IMR-90 (cell line): ENCODE results near the gene POLR1H. TPM values are rescaled to one million over a fixed set of nuclear protein-coding genes. Genes with fewer than 3 reads are reported as not detected.

ENCODE experiments used
- ATAC-seq: fragments of 200-7000 bp; cut with Tn5 transposase; 2 replicates; pipeline ENCODE4 v1.9.1; 2020; ENCODE audit warnings: low read depth, mild to moderate bottlenecking, moderate library complexity
- BruUV-seq: library from RNA; stranded (reverse); fragments of 400-500 nt; replicated peaks from 2 replicates; lab custom pipeline; 2021; lab: Mats Ljungman, UMichigan
- CTCF ChIA-PET: fragments of 300-600 bp; formaldehyde crosslinking; extraction: SDS; loops from one replicate; lab custom pipeline; 2021; ENCODE audit warnings: antibody characterized with exemption; lab: Yijun Ruan, JAX
- POLR2A ChIA-PET: fragments of 300-600 bp; sonication (Branson Sonifier 250); formaldehyde crosslinking; loops from one replicate; lab custom pipeline; 2022; ENCODE audit warnings: antibody characterized with exemption; ENCODE audit not compliant: unreplicated experiment; lab: Charles Lee
- DNase-seq: peaks from one replicate; pipeline ENCODE4 v3.0.0; 2013
- H2AFZ ChIP-seq: replicated peaks from 2 replicates; pipeline ENCODE3; 2013; ENCODE audit warnings: low read length, mild to moderate bottlenecking; ENCODE audit not compliant: poor library complexity
- H2AK5ac ChIP-seq: 2 replicates; pipeline ENCODE4 v1.6.1; 2013; ENCODE audit warnings: low read depth, low read length, inconsistent platforms
- H2AK9ac ChIP-seq: replicated peaks from 2 replicates; pipeline ENCODE3; 2013; ENCODE audit warnings: mild to moderate bottlenecking, low read depth, low read length, moderate library complexity; ENCODE audit not compliant: poor library complexity
- H2BK120ac ChIP-seq: 2 replicates; pipeline ENCODE4 v1.6.1; 2013; ENCODE audit warnings: low read depth, low read length, inconsistent platforms
- H2BK15ac ChIP-seq: 3 replicates; pipeline ENCODE4 v1.6.1; 2013; ENCODE audit warnings: low read depth, low read length, inconsistent platforms
- H2BK20ac ChIP-seq: 2 replicates; pipeline ENCODE4 v1.6.1; 2013; ENCODE audit warnings: low read depth, mild to moderate bottlenecking, inconsistent platforms, low read length, moderate library complexity
- H2BK5ac ChIP-seq: 2 replicates; pipeline ENCODE4 v1.6.1; 2013; ENCODE audit warnings: mild to moderate bottlenecking, low read depth, low read length, inconsistent platforms; ENCODE audit not compliant: poor library complexity, severe bottlenecking
- H3K14ac ChIP-seq: replicated peaks from 2 replicates; pipeline ENCODE4 v1.6.1; 2013; ENCODE audit warnings: low read depth, low read length, inconsistent platforms
- H3K18ac ChIP-seq: 2 replicates; pipeline ENCODE4 v1.6.1; 2013; ENCODE audit warnings: low read depth, low read length, control low read depth
- H3K23ac ChIP-seq: 2 replicates; pipeline ENCODE4 v1.6.1; 2013; ENCODE audit warnings: low read depth, low read length, inconsistent platforms
- H3K27ac ChIP-seq: 2 replicates; pipeline ENCODE4 v1.5.1; 2013; ENCODE audit warnings: mild to moderate bottlenecking, control low read depth, low read length; ENCODE audit not compliant: insufficient read depth
- H3K27me3 ChIP-seq: 2 replicates; pipeline ENCODE4 v1.6.1; 2013; ENCODE audit warnings: low read length; ENCODE audit not compliant: control insufficient read depth, insufficient read depth
- H3K36me3 ChIP-seq: 2 replicates; pipeline ENCODE4 v1.6.1; 2013; ENCODE audit warnings: low read length, mixed read lengths; ENCODE audit not compliant: control insufficient read depth, insufficient read depth
- H3K4ac ChIP-seq: 2 replicates; pipeline ENCODE4 v1.6.1; 2013; ENCODE audit warnings: low read depth, low read length, inconsistent platforms
- H3K4me1 ChIP-seq: 2 replicates; pipeline ENCODE4 v1.6.1; 2013; ENCODE audit warnings: low read length, mixed read lengths; ENCODE audit not compliant: control insufficient read depth, insufficient read depth
- H3K4me2 ChIP-seq: 2 replicates; pipeline ENCODE4 v1.6.1; 2013; ENCODE audit warnings: low read depth, mild to moderate bottlenecking, control low read depth, low read length, moderate library complexity
- H3K4me3 ChIP-seq: 2 replicates; pipeline ENCODE4 v1.5.1; 2013; ENCODE audit warnings: low read depth, mild to moderate bottlenecking, control low read depth, low read length, moderate library complexity; ENCODE audit not compliant: insufficient read depth
- H3K56ac ChIP-seq: 2 replicates; pipeline ENCODE4 v1.6.1; 2013; ENCODE audit warnings: low read length, inconsistent platforms; ENCODE audit not compliant: insufficient read depth; ENCODE audit errors: extremely low read depth
- H3K79me1 ChIP-seq, 2 experiments: 2 replicates each; pipeline ENCODE4 v1.6.1; 2013; ENCODE audit warnings: low read length in 2 of 2, inconsistent platforms in 1 of 2, low read depth in 1 of 2
- H3K9ac ChIP-seq: 2 replicates; pipeline ENCODE4 v1.6.1; 2013; ENCODE audit warnings: low read depth, low read length, control low read depth
- H3K9me1 ChIP-seq: 2 replicates; pipeline ENCODE4 v1.6.1; 2013; ENCODE audit warnings: low read length, inconsistent platforms; ENCODE audit not compliant: insufficient read depth
- H3K9me3 ChIP-seq: 2 replicates; pipeline ENCODE4 v1.6.1; 2013; ENCODE audit warnings: low read length; ENCODE audit not compliant: control insufficient read depth, insufficient read depth
- H4K20me1 ChIP-seq: 2 replicates; pipeline ENCODE4 v1.6.1; 2013; ENCODE audit warnings: low read length, inconsistent platforms; ENCODE audit not compliant: insufficient read depth
- H4K5ac ChIP-seq: 2 replicates; pipeline ENCODE4 v1.6.1; 2013; ENCODE audit warnings: mild to moderate bottlenecking, low read depth, low read length, control low read depth
- H4K8ac ChIP-seq, 2 experiments: 2 replicates each; pipeline ENCODE4 v1.6.1; 2013; ENCODE audit warnings: low read depth in 2 of 2, low read length in 2 of 2, control low read depth in 1 of 2, inconsistent platforms in 1 of 2
- H4K91ac ChIP-seq: 2 replicates; pipeline ENCODE4 v1.6.1; 2013; ENCODE audit warnings: low read depth, low read length, inconsistent platforms; ENCODE audit not compliant: insufficient read depth
- BHLHE40 ChIP-seq: fragments of 150-350 bp; IDR thresholded peaks from 2 replicates; pipeline ENCODE4 v1.6.1; 2016; ENCODE audit warnings: mild to moderate bottlenecking, low read depth, low read length
- CEBPB ChIP-seq: IDR thresholded peaks from 2 replicates; pipeline ENCODE4 v1.6.1; 2012; ENCODE audit warnings: low read depth, low read length, improper control_type of control experiment
- CHD1 ChIP-seq: IDR thresholded peaks from 2 replicates; pipeline ENCODE4 v1.6.1; 2012; ENCODE audit warnings: low read depth, low read length, improper control_type of control experiment
- FOS ChIP-seq: fragments of 150-350 bp; IDR thresholded peaks from 2 replicates; pipeline ENCODE4 v1.6.1; 2016; ENCODE audit warnings: low read depth, low read length
- MAFK ChIP-seq: IDR thresholded peaks from 2 replicates; pipeline ENCODE4 v1.6.1; 2012; ENCODE audit warnings: low read depth, low read length, improper control_type of control experiment
- MAZ ChIP-seq: IDR thresholded peaks from 2 replicates; pipeline ENCODE4 v1.6.1; 2012; ENCODE audit warnings: low read depth, mild to moderate bottlenecking, low read length, improper control_type of control experiment, moderate library complexity, borderline replicate concordance
- MXI1 ChIP-seq: IDR thresholded peaks from 2 replicates; pipeline ENCODE4 v1.6.1; 2012; ENCODE audit warnings: low read depth, mild to moderate bottlenecking, low read length, moderate library complexity, borderline replicate concordance
- NFE2L2 ChIP-seq: fragments of 150-350 bp; IDR thresholded peaks from 2 replicates; pipeline ENCODE4 v1.6.1; 2016; ENCODE audit warnings: low read depth, mild to moderate bottlenecking, low read length
- POLR2A ChIP-seq: IDR thresholded peaks from 2 replicates; pipeline ENCODE4 v1.6.1; 2012; ENCODE audit warnings: mild to moderate bottlenecking, low read depth, low read length
- RAD21 ChIP-seq: IDR thresholded peaks from 2 replicates; pipeline ENCODE4 v1.6.1; 2012; ENCODE audit warnings: low read length, improper control_type of control experiment
- RCOR1 ChIP-seq: IDR thresholded peaks from 2 replicates; pipeline ENCODE4 v1.6.1; 2012; ENCODE audit warnings: mild to moderate bottlenecking, low read length, improper control_type of control experiment; ENCODE audit not compliant: insufficient replicate concordance
- SMC3 ChIP-seq: fragments of 150-350 bp; IDR thresholded peaks from 2 replicates; pipeline ENCODE4 v1.6.1; 2016; ENCODE audit warnings: low read depth, mild to moderate bottlenecking, antibody characterized with exemption, low read length, moderate library complexity
- WGBS, 2 experiments: methylation state at CpG; one replicate each; pipeline versions ENCODE4 v1.1.5 to v1.1.7; 2013; ENCODE audit warnings: missing lambda C conversion rate in 2 of 2; ENCODE audit not compliant: insufficient read length in 1 of 2; ENCODE audit errors: extremely low coverage in 2 of 2; 5-methylcytosine and 5-hydroxymethylcytosine counted together
- dilution Hi-C: fragments of 300-500 bp; cut with HindIII; formaldehyde crosslinking; loops from one replicate; pipeline ENCODE4 v1.14.3; 2018; ENCODE audit warnings: low sequenced_read_pairs; ENCODE audit not compliant: unreplicated experiment
- in situ Hi-C: fragments of 300-500 bp; cut with MboI; formaldehyde crosslinking; loops from 3 replicates; pipeline ENCODE4 v1.14.3; 2019; ENCODE audit warnings: low sequenced_read_pairs, inconsistent platforms, mixed read lengths
- intact Hi-C: fragments of 100-400 bp; cut with micrococcal nuclease; formaldehyde crosslinking; loops from 2 replicates; pipeline ENCODE4 v1.10.0; 2022
- polyA plus RNA-seq, 3 experiments: library from polyadenylated mRNA; depleted of rRNA; stranded (reverse); fragments of >200 nt; gene quantifications; 2 replicates each; pipeline ENCODE4 v1.2.3, GENCODE V29; 2012; ENCODE audit warnings: low replicate concordance in 1 of 3
- total RNA-seq: library from RNA; depleted of rRNA; stranded (reverse); fragments of >200 nt; gene quantifications from 2 replicates; pipeline ENCODE4 v1.2.3, GENCODE V29; 2012
- TF ChIP-seq, protein P1 (sequence below): fragments of 150-350 bp; IDR thresholded peaks from 2 replicates; pipeline ENCODE4 v1.6.1; 2017; ENCODE audit warnings: mild to moderate bottlenecking, antibody characterized with exemption, low read length, low read depth
- TF ChIP-seq, protein P2 (sequence below): conservative IDR thresholded peaks from 2 replicates; pipeline ENCODE4 v1.5.1; 2012; ENCODE audit warnings: mild to moderate bottlenecking, low read depth, low read length, improper control_type of control experiment

The POLR1H gene
- total and polyA plus RNA-seq, 2 of the 4 experiments (the other 2 are of a cell fraction), result 24.6 to 34.6 TPM

DNA sequence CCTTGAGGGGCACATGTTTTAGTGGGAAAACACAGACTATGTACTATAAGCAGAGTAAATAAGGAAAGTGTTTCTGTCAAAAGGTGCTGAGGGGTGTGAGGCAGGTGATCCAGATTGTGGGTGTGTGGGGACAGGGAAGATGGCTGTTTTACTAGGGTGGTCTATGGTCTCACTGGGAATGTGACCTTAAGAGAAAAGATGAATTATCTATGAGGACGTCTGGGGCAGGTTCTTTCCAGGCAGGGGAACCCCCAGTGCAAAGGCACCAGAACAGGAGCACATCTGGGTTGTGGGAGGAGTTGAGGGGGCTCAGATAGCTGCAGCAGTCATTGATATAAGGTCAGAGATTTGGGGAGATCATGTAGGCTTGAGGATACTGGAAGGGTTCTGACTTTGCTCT is 18.2 kb upstream of the POLR1H start:
- H2AK9ac ChIP-seq, result no peak overlapping the region
- H3K36me3 ChIP-seq, result no peaks in the 10 kb centered on the region
- H3K4me3 ChIP-seq, result no peak overlapping the region

More for the DNA sequence above, 18.2 kb upstream of the POLR1H start:
- no peak overlapping the region for H4K8ac ChIP-seq
- H2BK5ac ChIP-seq, result no peak overlapping the region
- BruUV-seq, result no TSS peak
- H3K4ac ChIP-seq, result no peak overlapping the region
- H3K79me1 ChIP-seq, result no peaks in the 10 kb centered on the region; a peak in 1 of 4 replicates
- TF ChIP-seq MAZ, result no peak
- TF ChIP-seq BHLHE40, result no peak
- no peak for TF ChIP-seq CEBPB
- TF ChIP-seq MAFK, result no peak
- no peak for TF ChIP-seq SMC3
- TF ChIP-seq, protein P1, sequence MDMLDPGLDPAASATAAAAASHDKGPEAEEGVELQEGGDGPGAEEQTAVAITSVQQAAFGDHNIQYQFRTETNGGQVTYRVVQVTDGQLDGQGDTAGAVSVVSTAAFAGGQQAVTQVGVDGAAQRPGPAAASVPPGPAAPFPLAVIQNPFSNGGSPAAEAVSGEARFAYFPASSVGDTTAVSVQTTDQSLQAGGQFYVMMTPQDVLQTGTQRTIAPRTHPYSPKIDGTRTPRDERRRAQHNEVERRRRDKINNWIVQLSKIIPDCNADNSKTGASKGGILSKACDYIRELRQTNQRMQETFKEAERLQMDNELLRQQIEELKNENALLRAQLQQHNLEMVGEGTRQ, result no peak
- TF ChIP-seq NFE2L2, result no peak
- no peak for TF ChIP-seq RAD21
- no peak for TF ChIP-seq FOS
- no peak for TF ChIP-seq POLR2A
- no peak for TF ChIP-seq CHD1
- no peak for TF ChIP-seq RCOR1
- TF ChIP-seq MXI1, result no peak
- TF ChIP-seq, protein P2, sequence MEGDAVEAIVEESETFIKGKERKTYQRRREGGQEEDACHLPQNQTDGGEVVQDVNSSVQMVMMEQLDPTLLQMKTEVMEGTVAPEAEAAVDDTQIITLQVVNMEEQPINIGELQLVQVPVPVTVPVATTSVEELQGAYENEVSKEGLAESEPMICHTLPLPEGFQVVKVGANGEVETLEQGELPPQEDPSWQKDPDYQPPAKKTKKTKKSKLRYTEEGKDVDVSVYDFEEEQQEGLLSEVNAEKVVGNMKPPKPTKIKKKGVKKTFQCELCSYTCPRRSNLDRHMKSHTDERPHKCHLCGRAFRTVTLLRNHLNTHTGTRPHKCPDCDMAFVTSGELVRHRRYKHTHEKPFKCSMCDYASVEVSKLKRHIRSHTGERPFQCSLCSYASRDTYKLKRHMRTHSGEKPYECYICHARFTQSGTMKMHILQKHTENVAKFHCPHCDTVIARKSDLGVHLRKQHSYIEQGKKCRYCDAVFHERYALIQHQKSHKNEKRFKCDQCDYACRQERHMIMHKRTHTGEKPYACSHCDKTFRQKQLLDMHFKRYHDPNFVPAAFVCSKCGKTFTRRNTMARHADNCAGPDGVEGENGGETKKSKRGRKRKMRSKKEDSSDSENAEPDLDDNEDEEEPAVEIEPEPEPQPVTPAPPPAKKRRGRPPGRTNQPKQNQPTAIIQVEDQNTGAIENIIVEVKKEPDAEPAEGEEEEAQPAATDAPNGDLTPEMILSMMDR, result no peak
- H3K27ac ChIP-seq, result no peak overlapping the region
- H3K4me2 ChIP-seq, result no peak overlapping the region
- no peaks in the 10 kb centered on the region for H3K27me3 ChIP-seq
- H3K4me1 ChIP-seq, result peaks cover 6% of the 10 kb centered on the region
- ChIA-PET POLR2A (no interaction called here), CTCF (no interaction called here)
- H3K9ac ChIP-seq, result no peak overlapping the region
- in situ Hi-C loops, result no loop called here
- no peak overlapping the region for H3K18ac ChIP-seq
- no peak overlapping the region for H2AFZ ChIP-seq
- DNase-seq (no peak), ATAC-seq (no peak)
- no peak overlapping the region for H3K23ac ChIP-seq
- no peak overlapping the region for H2BK15ac ChIP-seq
- no peak overlapping the region for H2BK120ac ChIP-seq
- peaks cover 8% of the 10 kb centered on the region for H3K9me1 ChIP-seq
- intact Hi-C loops, result no loop called here
- dilution Hi-C loops, result no loop called here
- H4K20me1 ChIP-seq, result no peaks in the 10 kb centered on the region; the same call in 1 of the 2 replicates
- H3K9me3 ChIP-seq, result no peaks in the 10 kb centered on the region
- H4K91ac ChIP-seq, result no peak overlapping the region
- WGBS, 2 experiments, result no CpG with 5 or more reads among the region's 1 CpG
- no peak overlapping the region for H3K56ac ChIP-seq
- no peak overlapping the region for H2AK5ac ChIP-seq
- no peak overlapping the region for H3K14ac ChIP-seq
- no peak overlapping the region for H4K5ac ChIP-seq
- H2BK20ac ChIP-seq, result no peak overlapping the region
